NCI-H2171 (cell line): ENCODE measurements around the gene PCDHGB5.
"Not testable (repeated sequence)": the region's sequence is repeated elsewhere in the genome, so short reads cannot be mapped to it uniquely, and the experiment has no call there.

Experiments used
- DNase-seq: peaks from one replicate; lab custom pipeline; 2025; lab: John Stamatoyannopoulos, UW

The PCDHGB5 gene

DNA sequence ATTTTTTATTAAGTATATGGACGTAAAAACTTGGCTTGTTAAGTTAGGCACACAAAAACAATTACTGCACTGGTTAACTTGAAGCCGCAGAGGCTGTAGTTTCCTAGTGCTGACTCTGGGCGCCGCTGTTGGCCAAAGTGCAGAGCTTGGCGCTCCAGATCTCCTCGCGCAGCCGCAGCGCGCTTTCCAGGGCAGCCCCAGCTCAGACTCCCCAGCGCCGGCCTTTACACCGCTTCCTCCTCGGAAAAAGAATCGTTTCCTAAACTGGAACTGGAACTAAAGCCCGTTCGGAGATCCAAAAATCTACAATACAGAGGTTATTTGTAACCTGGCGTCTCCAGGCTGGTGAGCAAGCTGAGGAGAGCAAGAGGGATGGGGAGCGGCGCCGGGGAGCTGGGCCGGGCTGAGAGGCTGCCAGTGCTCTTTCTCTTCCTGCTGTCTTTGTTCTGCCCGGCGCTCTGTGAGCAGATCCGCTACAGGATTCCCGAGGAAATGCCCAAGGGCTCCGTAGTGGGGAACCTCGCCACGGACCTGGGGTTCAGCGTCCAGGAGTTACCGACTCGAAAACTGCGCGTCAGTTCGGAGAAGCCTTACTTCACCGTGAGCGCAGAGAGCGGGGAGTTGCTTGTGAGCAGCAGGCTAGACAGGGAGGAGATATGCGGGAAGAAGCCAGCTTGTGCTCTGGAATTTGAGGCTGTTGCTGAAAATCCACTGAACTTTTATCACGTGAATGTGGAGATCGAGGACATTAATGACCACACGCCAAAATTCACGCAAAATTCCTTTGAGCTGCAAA, at the start of gene PCDHGB5:
TSS of gene PCDHGB5 (plus strand) at position 192 of the 796 bp plus-strand sequence. CDS start at position 373, 181 bp downstream.
- not testable (repeated sequence) for DNase-seq

DNA sequence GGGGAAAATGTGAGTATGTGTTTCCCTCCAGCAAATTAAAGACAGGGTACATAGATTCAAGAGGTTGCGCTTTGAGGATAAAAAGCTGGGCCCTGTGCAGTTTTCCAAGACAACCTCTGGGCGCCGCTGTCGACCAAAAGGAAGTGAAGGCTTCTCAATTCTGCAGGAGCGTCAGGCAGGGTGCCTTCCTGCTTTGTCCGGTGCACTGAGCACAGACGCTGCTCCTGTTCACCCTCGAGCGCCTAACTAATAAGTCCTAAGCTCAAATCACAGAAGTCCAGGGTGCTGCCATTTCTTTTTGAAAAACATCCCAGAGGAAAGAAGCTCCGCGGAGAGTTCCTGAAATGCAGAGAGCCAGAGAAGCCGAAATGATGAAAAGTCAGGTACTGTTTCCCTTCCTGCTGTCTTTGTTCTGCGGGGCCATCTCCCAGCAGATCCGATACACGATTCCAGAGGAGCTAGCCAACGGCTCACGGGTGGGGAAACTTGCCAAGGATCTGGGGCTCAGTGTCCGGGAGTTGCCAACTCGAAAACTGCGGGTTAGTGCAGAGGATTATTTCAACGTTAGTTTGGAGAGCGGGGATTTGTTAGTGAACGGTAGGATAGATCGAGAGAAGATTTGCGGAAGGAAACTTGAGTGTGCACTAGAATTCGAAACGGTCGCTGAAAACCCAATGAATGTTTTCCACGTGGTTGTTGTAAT, 47.7 kb upstream of the PCDHGB5 start, which contains the start of gene PCDHGB1:
TSS of gene PCDHGB1 (plus strand) at position 183 of the 703 bp plus-strand sequence. CDS start at position 345, 162 bp downstream.
- DNase-seq: peak; percentile 4

DNA sequence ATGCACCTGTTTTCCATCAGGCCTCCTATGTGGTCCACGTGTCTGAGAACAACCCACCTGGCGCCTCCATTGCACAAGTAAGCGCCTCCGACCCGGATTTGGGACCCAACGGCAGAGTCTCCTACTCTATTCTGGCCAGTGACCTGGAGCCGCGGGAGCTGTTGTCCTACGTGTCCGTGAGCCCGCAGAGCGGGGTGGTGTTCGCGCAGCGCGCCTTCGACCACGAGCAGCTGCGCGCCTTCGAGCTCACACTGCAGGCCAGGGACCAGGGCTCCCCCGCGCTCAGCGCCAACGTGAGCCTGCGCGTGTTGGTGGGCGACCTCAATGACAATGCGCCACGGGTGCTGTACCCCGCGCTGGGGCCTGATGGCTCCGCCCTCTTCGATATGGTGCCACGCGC, 46.2 kb upstream of the PCDHGB5 start:
- no peak for DNase-seq

GRCh38 chr5:141354900-141355469, 42.8 kb upstream of the PCDHGB5 start, which contains the start of gene PCDHGA4:
Gene PCDHGA4 (plus strand): TSS chr5:141355021. CDS start chr5:141355108, 87 bp downstream.
- DNase-seq: no peak

- DNase-seq: no peak
Measured at GRCh38 chr5:141355641-141356040, 42.1 kb upstream of the PCDHGB5 start.

GRCh38 chr5:141356133-141356532, 41.6 kb upstream of the PCDHGB5 start:
- DNase-seq: no peak

DNA sequence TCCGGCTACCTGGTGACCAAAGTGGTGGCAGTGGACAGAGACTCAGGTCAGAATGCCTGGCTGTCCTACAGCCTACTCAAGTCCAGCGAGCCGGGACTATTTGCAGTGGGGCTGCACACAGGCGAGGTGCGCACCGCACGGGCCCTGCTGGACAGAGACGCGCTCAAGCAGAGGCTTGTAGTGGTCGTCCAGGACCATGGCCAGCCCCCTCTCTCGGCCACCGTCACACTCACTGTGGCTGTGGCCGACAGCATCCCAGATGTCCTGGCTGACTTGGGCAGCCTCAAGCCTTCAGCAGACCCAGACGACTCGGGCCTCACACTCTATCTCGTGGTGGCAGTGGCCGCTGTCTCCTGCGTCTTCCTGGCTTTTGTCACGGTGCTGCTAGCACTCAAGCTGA, 40.8 kb upstream of the PCDHGB5 start:
- DNase-seq: no peak

DNA sequence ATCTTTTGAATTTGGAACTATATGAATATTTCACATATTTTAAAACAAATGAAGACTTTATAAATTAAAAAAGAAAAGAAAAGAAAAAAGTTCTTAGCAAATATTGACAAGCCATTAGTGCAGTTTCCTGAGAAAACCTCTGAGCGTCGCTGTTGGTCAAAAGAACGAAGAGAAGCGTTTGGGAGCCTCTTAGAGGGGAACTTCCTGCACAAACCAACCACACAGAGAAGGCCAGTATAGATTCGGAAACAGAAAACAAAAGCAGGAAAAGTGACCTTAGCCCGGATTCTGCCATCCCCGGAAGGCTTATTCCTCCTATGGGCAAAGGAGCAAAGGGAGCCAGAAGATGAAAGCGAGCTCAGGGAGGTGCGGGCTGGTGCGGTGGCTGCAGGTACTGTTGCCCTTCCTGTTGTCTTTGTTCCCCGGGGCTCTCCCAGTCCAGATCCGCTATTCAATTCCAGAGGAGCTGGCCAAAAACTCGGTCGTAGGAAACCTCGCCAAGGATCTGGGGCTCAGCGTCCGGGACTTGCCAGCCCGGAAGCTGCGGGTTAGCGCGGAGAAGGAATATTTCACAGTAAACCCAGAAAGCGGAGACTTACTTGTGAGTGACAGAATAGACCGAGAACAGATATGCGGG, 37.8 kb upstream of the PCDHGB5 start, which contains the start of gene PCDHGB2:
TSS of gene PCDHGB2 (plus strand) at position 205 of the 637 bp plus-strand sequence. CDS start at position 347, 142 bp downstream.
- DNase-seq: no peak

- no peak for DNase-seq
Measured at GRCh38 chr5:141360685-141361084, 37.1 kb upstream of the PCDHGB5 start.

GRCh38 chr5:141362719-141363118, 35.0 kb upstream of the PCDHGB5 start:
- DNase-seq: no peak

DNA sequence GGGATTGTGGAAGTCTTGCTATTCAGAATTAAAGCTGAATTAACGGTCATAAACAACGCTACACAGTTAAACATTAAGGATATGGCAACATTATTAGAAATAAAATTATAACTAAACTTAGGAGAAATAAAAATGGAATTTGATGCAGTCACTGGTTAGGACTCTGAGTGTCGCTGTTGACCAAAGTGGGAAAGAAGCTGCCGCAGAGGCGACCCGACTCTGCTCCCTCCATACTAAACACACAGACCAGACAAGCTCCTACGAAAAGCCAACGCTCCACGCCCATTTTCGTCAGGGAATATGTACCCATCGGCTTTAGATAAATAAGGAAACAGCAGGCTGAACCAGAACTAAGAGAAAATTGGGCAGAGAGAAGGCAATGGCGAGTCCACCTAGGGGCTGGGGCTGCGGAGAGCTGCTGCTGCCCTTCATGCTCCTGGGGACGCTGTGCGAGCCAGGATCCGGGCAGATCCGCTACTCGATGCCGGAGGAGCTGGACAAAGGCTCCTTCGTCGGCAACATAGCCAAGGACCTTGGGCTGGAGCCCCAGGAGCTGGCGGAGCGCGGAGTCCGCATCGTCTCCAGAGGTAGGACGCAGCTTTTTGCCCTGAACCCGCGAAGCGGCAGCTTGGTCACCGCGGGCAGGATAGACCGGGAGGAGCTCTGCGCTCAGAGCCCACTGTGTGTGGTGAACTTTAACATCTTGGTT, 33.6 kb upstream of the PCDHGB5 start, which contains the start of gene PCDHGA5:
TSS of gene PCDHGA5 (plus strand) at position 211 of the 709 bp plus-strand sequence. CDS start at position 380, 169 bp downstream.
- DNase-seq: no peak

DNA sequence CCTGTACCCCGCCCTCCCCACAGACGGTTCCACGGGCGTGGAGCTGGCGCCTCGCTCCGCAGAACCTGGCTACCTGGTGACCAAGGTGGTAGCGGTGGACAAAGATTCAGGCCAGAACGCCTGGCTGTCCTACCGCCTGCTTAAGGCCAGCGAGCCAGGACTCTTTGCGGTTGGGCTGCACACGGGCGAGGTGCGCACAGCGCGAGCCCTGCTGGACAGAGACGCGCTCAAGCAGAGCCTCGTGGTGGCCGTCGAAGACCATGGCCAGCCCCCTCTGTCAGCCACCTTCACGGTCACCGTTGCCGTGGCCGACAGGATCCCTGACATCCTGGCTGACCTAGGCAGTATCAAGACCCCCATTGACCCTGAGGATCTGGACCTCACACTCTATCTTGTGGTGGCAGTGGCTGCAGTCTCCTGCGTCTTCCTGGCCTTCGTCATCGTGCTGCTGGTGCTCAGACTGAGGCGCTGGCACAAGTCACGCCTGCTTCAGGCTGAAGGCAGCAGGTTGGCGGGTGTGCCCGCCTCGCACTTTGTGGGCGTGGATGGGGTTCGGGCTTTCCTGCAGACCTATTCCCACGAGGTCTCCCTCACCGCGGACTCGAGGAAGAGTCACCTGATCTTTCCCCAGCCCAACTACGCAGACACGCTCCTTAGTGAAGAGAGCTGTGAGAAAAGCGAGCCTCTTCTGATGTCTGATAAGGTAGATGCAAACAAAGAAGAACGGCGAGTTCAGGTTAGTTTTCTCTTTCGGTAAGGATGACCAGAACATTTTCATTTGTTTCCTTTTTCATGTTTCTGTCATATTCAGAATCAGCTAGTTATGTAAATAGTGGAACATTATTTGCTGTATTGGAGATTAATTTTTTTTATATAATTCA, 31.5 kb upstream of the PCDHGB5 start:
- DNase-seq: no peak

DNA sequence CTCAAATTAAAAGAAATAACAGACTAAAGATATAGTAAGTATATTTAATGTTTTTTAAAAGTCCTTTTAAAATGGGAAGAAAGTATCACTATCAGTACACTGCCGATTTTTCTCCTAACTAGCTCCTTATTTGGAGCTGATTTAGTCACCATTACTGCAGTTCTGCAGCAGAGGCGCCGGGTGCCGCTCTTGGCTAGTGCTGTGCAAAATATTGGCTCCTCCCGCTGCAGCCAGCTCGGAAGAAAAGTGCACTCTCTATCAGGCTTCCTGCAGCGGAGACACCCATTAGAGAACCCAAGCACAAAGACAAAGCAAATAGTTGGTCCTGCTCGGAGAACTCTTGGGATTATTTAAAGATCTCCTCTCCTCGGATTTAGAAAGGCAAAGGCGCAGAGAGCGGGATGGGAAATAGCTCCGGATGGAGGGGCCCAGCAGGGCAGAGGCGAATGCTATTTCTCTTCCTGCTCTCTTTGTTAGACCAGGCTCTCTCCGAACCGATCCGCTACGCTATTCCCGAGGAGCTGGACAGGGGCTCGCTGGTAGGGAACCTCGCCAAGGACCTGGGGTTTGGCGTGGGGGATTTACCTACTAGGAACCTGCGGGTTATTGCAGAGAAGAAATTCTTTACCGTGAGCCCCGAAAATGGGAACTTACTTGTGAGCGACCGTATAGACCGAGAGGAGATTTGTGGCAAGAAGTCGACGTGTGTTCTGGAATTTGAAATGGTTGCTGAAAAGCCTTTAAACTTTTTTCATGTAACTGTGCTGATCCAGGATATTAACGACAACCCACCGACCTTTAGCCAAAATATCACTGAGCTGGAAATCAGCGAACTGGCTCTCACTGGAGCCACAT, 27.5 kb upstream of the PCDHGB5 start, which contains the start of gene PCDHGB3:
TSS of gene PCDHGB3 (plus strand) at position 249 of the 855 bp plus-strand sequence. CDS start at position 402, 153 bp downstream.
- DNase-seq: no peak

GRCh38 chr5:141371572-141372475, 25.9 kb upstream of the PCDHGB5 start:
- no peak for DNase-seq

DNA sequence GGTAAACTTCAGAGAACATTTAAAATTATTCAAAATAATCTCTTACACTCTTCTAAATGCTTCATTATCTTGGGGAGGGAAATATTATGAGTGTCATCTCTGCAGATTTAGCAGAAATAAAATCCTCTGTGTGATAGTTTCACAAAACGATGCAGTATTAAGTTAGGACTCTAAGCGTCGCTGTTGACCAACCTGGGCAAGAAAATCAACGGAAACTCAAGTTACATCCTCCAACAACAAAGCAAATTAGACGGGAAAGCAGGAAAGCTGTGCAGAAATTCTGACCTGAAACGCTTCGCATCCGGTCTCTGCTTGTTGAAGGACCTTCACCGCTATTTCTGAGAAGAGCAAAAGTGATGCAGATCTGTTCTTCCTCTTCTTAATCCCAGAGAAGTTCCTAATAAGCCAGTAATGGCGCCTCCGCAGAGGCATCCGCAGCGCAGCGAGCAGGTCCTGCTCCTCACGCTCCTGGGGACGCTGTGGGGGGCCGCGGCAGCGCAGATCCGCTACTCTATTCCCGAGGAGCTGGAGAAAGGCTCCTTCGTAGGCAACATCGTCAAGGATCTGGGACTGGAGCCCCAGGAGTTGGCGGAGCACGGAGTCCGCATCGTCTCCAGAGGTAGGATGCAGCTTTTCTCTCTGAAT, 24.0 kb upstream of the PCDHGB5 start, which contains the start of gene PCDHGA6:
TSS of gene PCDHGA6 (plus strand) at position 219 of the 645 bp plus-strand sequence. CDS start at position 412, 193 bp downstream.
- DNase-seq: no peak

DNA sequence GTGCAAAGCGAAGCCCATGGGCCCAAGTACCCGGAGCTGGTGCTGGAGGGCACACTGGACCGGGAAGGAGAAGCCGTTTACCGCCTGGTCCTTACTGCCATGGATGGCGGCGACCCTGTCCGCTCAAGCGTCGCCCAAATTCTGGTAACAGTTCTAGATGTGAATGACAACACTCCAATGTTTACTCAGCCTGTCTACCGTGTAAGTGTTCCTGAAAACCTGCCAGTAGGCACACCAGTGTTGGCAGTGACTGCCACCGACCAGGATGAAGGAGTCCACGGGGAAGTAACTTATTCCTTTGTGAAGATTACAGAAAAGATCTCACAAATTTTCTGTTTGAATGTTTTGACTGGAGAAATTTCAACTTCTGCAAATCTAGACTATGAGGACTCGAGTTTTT, 23.1 kb upstream of the PCDHGB5 start:
- no peak for DNase-seq

- DNase-seq: not testable (repeated sequence)
Measured at GRCh38 chr5:141375444-141376155, 22.1 kb upstream of the PCDHGB5 start.
